GM12875 (cell line): ENCODE results near the gene ATP6V0B.

Experiments
- H3K4me3 ChIP-seq: one replicate; pipeline ENCODE4 v1.5.1; 2011; ENCODE audit warnings: low read depth, low read length, control low read depth
- CTCF ChIP-seq: IDR thresholded peaks from 2 replicates; pipeline ENCODE4 v1.5.1; 2011; ENCODE audit warnings: low read depth, mild to moderate bottlenecking, control low read depth, inconsistent platforms, low read length, moderate library complexity, borderline replicate concordance; ENCODE audit not compliant: insufficient read depth

ATP6V0B gene

GRCh38 chr1:43977376-43978263 is 2.9 kb downstream of the ATP6V0B start:
- H3K4me3 ChIP-seq = no peak overlapping the region
- TF ChIP-seq CTCF = no peak

- H3K4me3 ChIP-seq = no peak overlapping the region
- TF ChIP-seq CTCF = no peak
These were observed 3.4 kb downstream of the ATP6V0B start for GRCh38 chr1:43978264-43978550.

- peak within 1 kb of the TSS; percentile 73 for H3K4me3 ChIP-seq
- TF ChIP-seq CTCF = no peak
These were observed 3.9 kb downstream of the ATP6V0B start, which contains the start of gene B4GALT2 for GRCh38 chr1:43978551-43979260. Gene B4GALT2, plus strand, starts transcription at chr1:43979210. Its CDS starts 1,951 bp downstream, at chr1:43981161.

- no peak for TF ChIP-seq CTCF
- H3K4me3 ChIP-seq = peak overlapping the region; percentile 73
These were observed 4.4 kb downstream of the ATP6V0B start for GRCh38 chr1:43979261-43979527.

GRCh38 chr1:43979528-43980254 is 4.9 kb downstream of the ATP6V0B start:
- H3K4me3 ChIP-seq = peak overlapping the region; percentile 73
- no peak for TF ChIP-seq CTCF

GRCh38 chr1:43980255-43981134 is 5.7 kb downstream of the ATP6V0B start:
- peak overlapping the region; percentile 73 for H3K4me3 ChIP-seq

More at GRCh38 chr1:43980255-43981134, 5.7 kb downstream of the ATP6V0B start:
- TF ChIP-seq CTCF = no peak
